HCT116 (cell line): ENCODE data around the gene MAPK1. TPM values are rescaled to one million over a fixed set of nuclear protein-coding genes. Genes with fewer than 3 reads are reported as not detected.
"Not testable (repeated sequence)": the region's sequence is repeated elsewhere in the genome, so short reads cannot be mapped to it uniquely, and the experiment has no call there.

Experiments used
- ATAC-seq: fragments of 200-7000 bp; cut with Tn5 transposase; 2 replicates; pipeline ENCODE4 v1.9.1; 2020; ENCODE audit warnings: mild to moderate bottlenecking, moderate library complexity
- BruUV-seq: library from RNA; stranded (reverse); fragments of 400-500 nt; replicated peaks from 2 replicates; lab custom pipeline; 2021; lab: Mats Ljungman, UMichigan
- CTCF ChIA-PET: fragments of 300-600 bp; sonication (Branson Sonifier 250); formaldehyde crosslinking; loops from one replicate; lab custom pipeline; 2021; ENCODE audit warnings: antibody characterized with exemption; lab: Charles Lee
- POLR2A ChIA-PET: fragments of 300-600, 350-600 bp; sonication (Branson Sonifier 250); formaldehyde crosslinking; loops from one replicate; lab custom pipeline; 2021; ENCODE audit warnings: antibody characterized with exemption; lab: Charles Lee
- RAD21 ChIA-PET, 2 experiments: fragments of 300-600 bp; sonication (Branson Sonifier 250); formaldehyde crosslinking; loops; one replicate each; lab custom pipeline; 2023; ENCODE audit warnings: low total read pairs in 2 of 2; ENCODE audit not compliant: uncharacterized antibody in 2 of 2, unreplicated experiment in 2 of 2, low non-redundant PET in 1 of 2; lab: Charles Lee
- DNase-seq: peaks from one replicate; pipeline ENCODE4 v3.0.0-alpha.2; 2010; ENCODE audit warnings: low read depth, low spot score
- H2AFZ ChIP-seq: fragments of 200-600 bp; shearing (Covaris generic), sonication (generic); 2 replicates; pipeline ENCODE4 v1.6.1; 2017; ENCODE audit warnings: low read depth, mixed run types, mixed read lengths, antibody characterized with exemption, low read length; ENCODE audit not compliant: poor library complexity, severe bottlenecking
- H3K27ac ChIP-seq: 2 replicates; pipeline ENCODE4 v1.5.1; 2012; ENCODE audit warnings: low read depth, low read length
- H3K27me3 ChIP-seq: fragments of 200-600 bp; sonication (generic); 2 replicates; pipeline ENCODE4 v1.6.1; 2016; ENCODE audit warnings: mixed run types, low read length, mixed read lengths; ENCODE audit not compliant: insufficient read depth
- H3K36me3 ChIP-seq, 2 experiments: fragments of 200-500 bp in 1 of 2; fragments of 200-600 bp in 1 of 2; sonication (Bioruptor generic) in 1 of 2; sonication (generic) in 1 of 2; 2 replicates each; pipeline versions ENCODE4 v1.5.1 to v1.6.1; 2014 to 2016; ENCODE audit warnings: low read length in 2 of 2, inconsistent platforms in 1 of 2, mixed read lengths in 1 of 2, mixed run types in 1 of 2; ENCODE audit not compliant: insufficient read depth in 2 of 2, control insufficient read depth in 1 of 2
- H3K4me1 ChIP-seq, 2 experiments: fragments of 200-600 bp in 1 of 2; sonication (generic) in 1 of 2; 2 replicates each; pipeline versions ENCODE4 v1.5.1 to v1.6.1; 2012 to 2017; ENCODE audit warnings: low read length in 2 of 2, inconsistent platforms in 1 of 2, mild to moderate bottlenecking in 1 of 2, mixed read lengths in 1 of 2, mixed run types in 1 of 2, moderate library complexity in 1 of 2; ENCODE audit not compliant: insufficient read depth in 2 of 2, control insufficient read depth in 1 of 2
- H3K4me2 ChIP-seq: fragments of 200-600 bp; sonication (generic); 2 replicates; pipeline ENCODE4 v1.6.1; 2017; ENCODE audit warnings: mixed run types, low read length, mixed read lengths
- H3K4me3 ChIP-seq, 2 experiments: fragments of 200-600 bp in 1 of 2; sonication (generic) in 1 of 2; replicated peaks in 1 of 2; 2 replicates each; pipeline ENCODE4 v1.5.1; 2011 to 2016; ENCODE audit warnings: low read length in 2 of 2, control low read depth in 1 of 2, low read depth in 1 of 2, mild to moderate bottlenecking in 1 of 2, mixed read lengths in 1 of 2, mixed run types in 1 of 2
- H3K79me2 ChIP-seq: fragments of 200-600 bp; sonication (generic); 2 replicates; pipeline ENCODE4 v1.6.1; 2017; ENCODE audit warnings: mild to moderate bottlenecking, mixed run types, low read length, moderate library complexity, mixed read lengths; ENCODE audit not compliant: insufficient read depth
- H3K9ac ChIP-seq: fragments of 200-600 bp; sonication (generic); 2 replicates; pipeline ENCODE4 v1.6.1; 2016; ENCODE audit warnings: low read length, mixed read lengths
- H3K9me2 ChIP-seq: fragments of 200-600 bp; sonication (generic), shearing (Covaris generic); 2 replicates; pipeline ENCODE4 v1.6.1; 2017; ENCODE audit warnings: mixed run types, mild to moderate bottlenecking, moderate library complexity; ENCODE audit not compliant: insufficient read depth
- H3K9me3 ChIP-seq, 2 experiments: fragments of 200-500 bp in 1 of 2; fragments of 200-600 bp in 1 of 2; sonication (Bioruptor generic) in 1 of 2; sonication (generic) in 1 of 2; 2 replicates each; pipeline ENCODE4 v1.6.1; 2014 to 2017; ENCODE audit warnings: low read length in 2 of 2, mixed read lengths in 2 of 2, inconsistent platforms in 1 of 2, low read depth in 1 of 2, mild to moderate bottlenecking in 1 of 2, mixed run types in 1 of 2, moderate library complexity in 1 of 2; ENCODE audit not compliant: control insufficient read depth in 1 of 2, insufficient read depth in 1 of 2
- H4K20me1 ChIP-seq: fragments of 200-600 bp; sonication (generic), shearing (Covaris generic); 2 replicates; pipeline ENCODE4 v1.6.1; 2017; ENCODE audit warnings: mixed run types, mild to moderate bottlenecking, moderate library complexity; ENCODE audit not compliant: insufficient read depth
- ATF3 ChIP-seq: IDR thresholded peaks from 2 replicates; pipeline ENCODE4 v1.6.1; 2012
- CEBPB ChIP-seq: IDR thresholded peaks from 2 replicates; pipeline ENCODE4 v1.6.1; 2012; ENCODE audit warnings: low read depth
- EZH2phosphoT487 ChIP-seq: fragments of 200-600 bp; IDR thresholded peaks from 2 replicates; pipeline ENCODE4 v1.6.1; 2018; ENCODE audit warnings: antibody characterized with exemption, borderline replicate concordance
- FOSL1 ChIP-seq: IDR thresholded peaks from 2 replicates; pipeline ENCODE4 v1.6.1; 2012; ENCODE audit warnings: low read depth
- POLR2A ChIP-seq: IDR thresholded peaks from 2 replicates; pipeline ENCODE4 v1.7.0; 2011; ENCODE audit warnings: borderline replicate concordance; ENCODE audit not compliant: insufficient read depth, insufficient read length; ENCODE audit errors: extremely low read depth
- RAD21 ChIP-seq: IDR thresholded peaks from 2 replicates; pipeline ENCODE4 v1.6.1; 2012; ENCODE audit warnings: low read depth, mild to moderate bottlenecking
- REST ChIP-seq: IDR thresholded peaks from 2 replicates; pipeline ENCODE4 v1.6.1; 2012; ENCODE audit warnings: low read depth
- TCF7L2 ChIP-seq: IDR thresholded peaks from 2 replicates; pipeline ENCODE4 v1.7.0; 2011; ENCODE audit warnings: borderline replicate concordance, inconsistent platforms; ENCODE audit not compliant: insufficient read depth, insufficient read length; ENCODE audit errors: extremely low read depth
- YY1 ChIP-seq: IDR thresholded peaks from 2 replicates; pipeline ENCODE4 v1.6.1; 2011; ENCODE audit warnings: low read length, low read depth, moderate library complexity, mild to moderate bottlenecking; ENCODE audit not compliant: insufficient replicate concordance; ENCODE audit errors: extremely low read depth
- ZBTB33 ChIP-seq: IDR thresholded peaks from 2 replicates; pipeline ENCODE4 v1.6.1; 2011; ENCODE audit warnings: mild to moderate bottlenecking, low read length, moderate library complexity; ENCODE audit not compliant: insufficient replicate concordance; ENCODE audit errors: extremely low read depth
- ZFX ChIP-seq: fragments of 450-650 bp; IDR thresholded peaks from 2 replicates; pipeline ENCODE4 v1.6.1; 2017
- ZNF274 ChIP-seq: fragments of 200-500 bp; sonication (Bioruptor generic); IDR thresholded peaks from 2 replicates; pipeline ENCODE4 v1.6.1; 2014; ENCODE audit warnings: mild to moderate bottlenecking, low read depth, low read length, inconsistent platforms
- intact Hi-C: fragments of 100-400 bp; cut with micrococcal nuclease; formaldehyde crosslinking; loops from 2 replicates; pipeline ENCODE4 v1.10.0; 2022
- total RNA-seq: library from RNA; stranded (reverse); gene quantifications from one replicate; pipeline ENCODE4 v1.2.1, GENCODE V29; 2021; ENCODE audit not compliant: unreplicated experiment

The MAPK1 gene
- total RNA-seq, 1 experiment from 2014 or later: 137 TPM

GRCh38 chr22:21907638-21908522 lies 40.4 kb upstream of the MAPK1 start:
- H3K4me1 ChIP-seq: peaks cover 0 to 4% of the 10 kb centered on the region in 2 experiments; a peak in 1 of 4 replicates
- intact Hi-C loops: no loop called here
- no TSS peak for BruUV-seq
- no peak overlapping the region for H3K4me2 ChIP-seq
- H3K9me2 ChIP-seq: no peaks in the 10 kb centered on the region
- H2AFZ ChIP-seq: no peak overlapping the region
- H3K4me3 ChIP-seq: no peak overlapping the region
- H3K9ac ChIP-seq: no peak overlapping the region
- no peaks in the 10 kb centered on the region for H3K79me2 ChIP-seq
- ChIA-PET RAD21 (no interaction called here), CTCF (no interaction called here), POLR2A (no interaction called here)
- DNase-seq: no peak
- no peaks in the 10 kb centered on the region for H3K27me3 ChIP-seq
- ATAC-seq: no peak
- TF ChIP-seq ZBTB33: no peak
- no peak for TF ChIP-seq REST
- TF ChIP-seq TCF7L2: no peak
- TF ChIP-seq YY1: no peak
- no peak for TF ChIP-seq CEBPB
- no peak for TF ChIP-seq ATF3
- no peak for TF ChIP-seq ZFX
- TF ChIP-seq FOSL1: no peak
- no peak for TF ChIP-seq RAD21
- TF ChIP-seq EZH2phosphoT487: no peak
- TF ChIP-seq POLR2A: no peak
- no peak for TF ChIP-seq ZNF274
- no peak overlapping the region for H3K27ac ChIP-seq
- no peaks in the 10 kb centered on the region for H3K36me3 ChIP-seq
- H4K20me1 ChIP-seq: no peaks in the 10 kb centered on the region
- H3K9me3 ChIP-seq: no peaks in the 10 kb centered on the region

- H3K9ac ChIP-seq, H3K27me3 ChIP-seq, H3K27ac ChIP-seq, H2AFZ ChIP-seq, H4K20me1 ChIP-seq, BruUV-seq, RAD21 ChIA-PET, intact Hi-C loops, DNase-seq, H3K4me1 ChIP-seq, H3K36me3 ChIP-seq, H3K4me2 ChIP-seq, CTCF ChIA-PET, H3K4me3 ChIP-seq, ATAC-seq, H3K9me3 ChIP-seq, H3K9me2 ChIP-seq, H3K79me2 ChIP-seq, POLR2A ChIA-PET: not testable (repeated sequence)
These were observed 37.8 kb upstream of the MAPK1 start for GRCh38 chr22:21905234-21905633.
